ENCODE measurements around the gene ZSCAN16. TPM values are rescaled to one million over a fixed set of nuclear protein-coding genes. Genes with fewer than 3 reads are reported as not detected.
A peak's percentile ranks its signal among the peaks of the same experiment; 100 is the strongest.
"Not testable (repeated sequence)": the region's sequence is repeated elsewhere in the genome, so short reads cannot be mapped to it uniquely, and the experiment has no call there.

The ZSCAN16 gene
- total RNA-seq, 2 donors from 2014 or later = 1.3 to 5.9 TPM

DNA sequence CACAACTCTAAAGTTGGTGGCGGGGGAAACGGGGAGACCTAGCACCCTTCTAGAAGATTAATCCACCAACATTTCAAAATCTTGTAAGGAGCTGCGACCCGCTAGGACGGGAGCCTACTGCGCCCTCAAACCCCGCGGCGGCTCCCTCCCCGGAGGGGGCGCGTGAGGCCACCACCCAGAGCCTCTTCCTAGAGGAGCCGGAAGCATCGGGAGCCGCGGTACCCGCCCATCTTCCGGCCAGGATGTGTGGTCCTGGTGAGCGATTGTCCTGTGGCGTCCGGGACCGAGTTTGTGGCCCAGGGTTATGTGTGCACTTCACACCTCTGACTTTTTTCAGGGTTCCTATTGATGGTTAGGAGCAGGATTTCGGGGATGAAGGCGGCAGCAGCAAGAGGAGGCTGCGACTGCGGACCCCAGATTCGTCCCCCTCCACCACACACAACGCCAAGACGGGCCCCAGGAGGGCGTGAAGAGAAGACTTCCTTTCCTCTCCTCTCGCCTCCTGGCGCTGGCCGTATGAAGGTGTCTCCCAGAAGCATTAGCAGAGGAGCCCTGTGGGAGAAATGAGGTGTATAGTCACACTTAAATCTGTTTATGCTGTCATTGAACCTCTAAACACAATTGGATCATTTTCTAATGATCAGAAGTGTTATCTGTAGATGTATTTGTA is 33.4 kb upstream of the ZSCAN16 start:
- Histone ChIP-seq H3K36me3 (replicated peaks in 1 of 2; ENCODE audit: insufficient read depth in 1 of 2, low read depth in 2 of 2) (peaks cover 0 to 21% of the 10 kb centered on the region in 2 donors), H3K9me3 (peaks cover 0 to 5% (median 0%) of the 10 kb centered on the region in 3 donors), H3K4me3 (no peak overlapping the region), H3K4me1 (no peaks in the 10 kb centered on the region), H3K27ac (no peak overlapping the region), H3K27me3 (no peaks in the 10 kb centered on the region)
- WGBS, 2 donors = 41 to 68% methylated on average over 23 to 33 of the region's 33 CpGs
- no peak for ATAC-seq
- intact Hi-C loops (cut with DNase I) = no loop called here
- TF ChIP-seq POLR2A (IDR thresholded peaks at IDR 0.05) = no peak
- TF ChIP-seq CTCF (IDR thresholded peaks at IDR 0.05) = no peak
- DNase-seq = no peak

GRCh38 chr6:28102222-28102621 is 22.2 kb upstream of the ZSCAN16 start:
- intact Hi-C loops (cut with DNase I) = not testable (repeated sequence)

GRCh38 chr6:28102699-28103098 is 21.7 kb upstream of the ZSCAN16 start:
- ATAC-seq; H3K4me3 ChIP-seq; H3K4me1 ChIP-seq; intact Hi-C loops (cut with DNase I); DNase-seq; H3K9me3 ChIP-seq; H3K27me3 ChIP-seq; H3K36me3 ChIP-seq (replicated peaks in 1 of 2; ENCODE audit: insufficient read depth in 1 of 2, low read depth in 2 of 2); H3K27ac ChIP-seq: not testable (repeated sequence)

More at GRCh38 chr6:28102222-28102621, 22.2 kb upstream of the ZSCAN16 start:
- WGBS, 2 donors = 69 to 75% methylated on average over 7 of the region's 7 CpGs
- DNase-seq; H3K9me3 ChIP-seq; H3K27me3 ChIP-seq; H3K27ac ChIP-seq; H3K4me3 ChIP-seq; H3K4me1 ChIP-seq; H3K36me3 ChIP-seq (replicated peaks in 1 of 2; ENCODE audit: insufficient read depth in 1 of 2, low read depth in 2 of 2); ATAC-seq: not testable (repeated sequence)

DNA sequence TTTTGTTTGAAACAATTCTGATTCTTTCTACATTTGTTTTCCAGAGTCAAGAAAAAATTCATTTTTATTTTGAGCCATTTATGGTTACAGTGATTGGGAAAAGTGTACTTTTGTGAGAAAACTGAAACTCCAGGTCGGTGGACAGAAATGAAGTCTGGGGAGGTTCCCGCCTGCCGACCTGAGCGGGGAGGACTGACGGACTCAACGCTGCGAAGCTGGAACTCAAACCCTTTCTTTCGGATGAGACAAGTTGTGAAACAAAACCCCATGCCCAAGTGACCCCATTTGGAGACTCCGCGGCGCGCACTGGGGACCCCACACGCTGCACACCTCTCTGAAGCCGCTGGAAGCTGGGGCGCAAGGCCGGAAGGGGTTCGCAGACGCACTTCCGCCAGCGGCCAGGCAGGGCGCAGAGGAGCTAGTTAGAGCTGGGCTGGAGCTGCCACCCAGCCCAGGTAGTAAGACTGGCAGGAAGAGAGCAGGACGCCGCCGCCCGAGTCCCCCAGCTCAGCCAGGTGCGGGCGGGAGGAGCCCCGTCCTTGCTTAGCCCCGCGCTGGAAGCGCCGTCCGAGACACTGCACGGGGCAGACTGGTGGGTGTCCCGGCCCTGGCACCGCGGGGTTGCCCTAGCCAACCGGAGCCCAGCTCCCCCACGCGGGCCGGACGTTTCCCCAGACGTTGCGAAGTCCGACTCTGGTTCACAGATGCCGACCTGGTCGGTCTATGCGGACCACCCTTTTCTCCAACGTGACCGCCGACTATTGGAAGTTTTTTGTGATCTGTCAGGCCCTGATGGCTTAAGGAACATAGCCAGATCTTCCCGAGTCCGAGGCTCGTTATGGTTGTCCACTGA is 19.8 kb upstream of the ZSCAN16 start:
- 1% methylated on average over 15 to 44 of the region's 54 CpGs for WGBS, 2 donors
- peak; percentile 99 for ATAC-seq
- no peaks in the 10 kb centered on the region for H3K9me3 ChIP-seq
- H3K27ac ChIP-seq = peak overlapping the region; percentile 83 to 89 (median 86)
- H3K36me3 ChIP-seq (replicated peaks in 1 of 2; ENCODE audit: insufficient read depth in 1 of 2, low read depth in 2 of 2) = no peaks in the 10 kb centered on the region
- H3K27me3 ChIP-seq = no peaks in the 10 kb centered on the region
- peak overlapping the region; percentile 55 to 64 for H3K4me3 ChIP-seq
- intact Hi-C loops (cut with DNase I) = no loop called here
- TF ChIP-seq POLR2A (IDR thresholded peaks at IDR 0.05) (peak; percentile 69 to 92 (median 86)), CTCF (IDR thresholded peaks at IDR 0.05) (peak; percentile 44 to 90 (median 67))
- peaks cover 5% of the 10 kb centered on the region for H3K4me1 ChIP-seq
- DNase-seq = peak; percentile 85 to 87 (median 85)

DNA sequence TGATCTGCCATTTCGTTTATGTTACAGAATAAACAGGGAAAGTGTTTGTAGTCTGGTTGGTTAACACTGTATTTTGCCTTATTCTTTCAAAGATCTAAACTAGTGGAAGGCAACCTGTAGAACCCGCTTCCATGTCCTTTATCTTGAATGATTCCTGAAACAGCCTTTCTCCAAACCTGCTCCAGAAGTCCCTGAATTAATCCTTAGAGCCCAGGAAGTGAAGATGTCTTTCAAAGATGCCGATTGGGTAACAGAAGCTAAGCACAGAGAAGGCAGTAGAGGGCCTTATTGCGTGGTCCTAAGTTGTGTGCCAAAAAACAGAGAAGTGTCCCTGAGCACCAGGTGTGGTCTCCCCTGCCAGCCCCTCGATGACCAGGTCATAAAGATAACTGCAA is 19.2 kb upstream of the ZSCAN16 start:
- TF ChIP-seq CTCF (IDR thresholded peaks at IDR 0.05) = no peak
- TF ChIP-seq POLR2A (IDR thresholded peaks at IDR 0.05) = no peak

More for the DNA sequence above, 19.2 kb upstream of the ZSCAN16 start:
- ATAC-seq = peak; percentile 3
- peaks cover 5% of the 10 kb centered on the region for H3K4me1 ChIP-seq
- no peaks in the 10 kb centered on the region for H3K36me3 ChIP-seq (replicated peaks in 1 of 2; ENCODE audit: insufficient read depth in 1 of 2, low read depth in 2 of 2)
- 6 to 13% methylated on average over 5 of the region's 5 CpGs for WGBS, 2 donors
- DNase-seq = no peak
- H3K4me3 ChIP-seq = peak overlapping the region in 1 of 2 donors; percentile 55
- H3K27me3 ChIP-seq = no peaks in the 10 kb centered on the region
- intact Hi-C loops (cut with DNase I) = no loop called here
- H3K27ac ChIP-seq = peak overlapping the region; percentile 83 to 89 (median 86)
- H3K9me3 ChIP-seq = no peaks in the 10 kb centered on the region
